GM19438 (cell line): Measurements from ENCODE around the gene SLC44A1.
A peak's percentile ranks its signal among the peaks of the same experiment; 100 is the strongest.

ENCODE experiments used
- ATAC-seq: cut with Tn5 transposase; IDR thresholded peaks from one replicate; pipeline ENCODE4 v1.9.1; 2021; ENCODE audit warnings: low read depth; ENCODE audit not compliant: unreplicated experiment

The SLC44A1 gene

GRCh38 chr9:105373723-105374122 lies 129.3 kb downstream of the SLC44A1 start:
- no peak for ATAC-seq

- no peak for ATAC-seq
Measured at GRCh38 chr9:105375323-105375722, 130.9 kb downstream of the SLC44A1 start.

DNA sequence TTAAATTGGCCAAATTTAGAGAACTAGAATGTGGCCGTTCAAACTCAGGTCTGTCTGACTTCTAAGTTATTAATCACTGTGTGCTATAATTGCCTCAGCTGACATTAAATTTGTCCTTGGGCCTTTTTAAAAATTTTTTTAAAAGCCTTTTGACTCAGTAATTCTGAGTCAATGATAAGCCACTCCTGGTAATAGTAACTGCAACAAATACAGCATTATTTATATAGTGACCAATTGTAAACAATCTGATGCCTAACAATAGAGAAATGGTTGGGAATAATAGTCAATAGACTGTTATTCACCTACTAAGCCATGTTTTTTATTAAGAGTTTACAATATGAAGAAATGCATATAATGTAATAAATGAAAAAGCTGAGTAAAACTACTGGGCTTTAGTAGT lies 132.4 kb downstream of the SLC44A1 start:
- no peak for ATAC-seq

DNA sequence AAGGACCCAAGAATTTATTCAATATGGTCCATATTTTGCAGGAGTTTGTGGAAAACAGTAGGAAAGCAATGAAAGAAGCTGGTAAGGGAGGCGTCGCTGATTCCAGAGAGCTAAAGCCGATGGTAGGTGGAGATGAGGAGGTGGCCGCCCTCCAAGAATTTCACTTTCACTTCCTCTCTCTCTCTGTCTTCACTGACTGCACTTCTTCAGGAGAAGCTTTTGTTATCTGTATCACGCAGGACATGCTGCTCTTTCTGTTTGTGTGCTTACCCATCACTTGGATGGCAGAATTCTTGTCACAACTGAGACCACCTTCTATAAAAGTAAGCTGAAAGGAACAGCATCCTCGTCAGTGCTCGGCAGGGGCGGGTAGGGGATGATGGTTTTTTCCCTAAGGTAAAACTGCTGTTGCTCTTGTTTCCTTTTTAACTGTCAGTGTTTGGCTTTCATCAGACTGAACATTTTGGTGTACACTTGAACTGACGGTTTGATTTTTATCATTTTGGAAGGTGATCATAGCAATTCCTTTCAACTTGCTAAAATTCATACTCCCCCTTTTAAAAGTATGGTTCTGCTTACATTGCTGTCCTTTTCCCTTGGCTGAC lies 141.0 kb downstream of the SLC44A1 start:
- ATAC-seq = peak; percentile 98

DNA sequence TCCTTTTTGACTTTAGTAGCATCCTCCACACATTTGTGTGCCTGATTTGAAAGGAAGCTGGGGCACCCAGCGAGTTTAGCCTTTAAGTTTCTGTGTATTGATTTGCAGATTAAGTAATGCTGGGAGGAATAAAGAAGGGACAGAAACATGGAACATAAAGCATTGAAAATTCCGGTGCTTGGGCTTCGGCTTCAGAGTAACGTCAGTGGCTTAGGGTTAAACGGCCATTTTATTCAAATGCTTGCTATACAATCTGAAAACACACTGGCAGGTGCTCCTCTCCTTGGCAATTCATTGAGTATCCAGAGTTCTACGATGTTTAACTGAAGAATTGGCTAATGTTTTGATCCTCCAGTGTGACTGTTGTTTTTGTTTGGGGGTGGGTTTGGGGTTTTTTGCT lies 145.3 kb downstream of the SLC44A1 start:
- ATAC-seq = no peak

GRCh38 chr9:105390871-105391270 lies 146.4 kb downstream of the SLC44A1 start:
- ATAC-seq = no peak

DNA sequence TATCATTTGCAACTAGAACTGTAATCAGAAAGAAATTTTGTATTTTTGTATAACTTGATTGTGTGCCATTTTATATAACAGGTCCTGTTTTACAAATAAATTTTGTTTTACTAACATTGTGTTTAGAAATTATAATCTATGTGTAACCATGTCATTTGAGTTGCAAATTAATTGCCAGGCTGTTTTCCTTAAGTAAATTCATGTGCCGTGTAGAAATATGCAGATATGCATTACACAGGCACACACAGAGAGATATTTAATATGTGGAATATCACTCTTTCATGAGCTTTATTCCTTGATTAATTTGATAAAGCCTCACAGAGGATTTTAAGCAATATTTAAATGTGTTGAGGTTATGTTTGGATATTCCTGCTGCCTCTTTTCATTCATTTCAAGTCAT lies 146.8 kb downstream of the SLC44A1 start:
- no peak for ATAC-seq

GRCh38 chr9:105392531-105392930 lies 148.1 kb downstream of the SLC44A1 start:
- no peak for ATAC-seq

DNA sequence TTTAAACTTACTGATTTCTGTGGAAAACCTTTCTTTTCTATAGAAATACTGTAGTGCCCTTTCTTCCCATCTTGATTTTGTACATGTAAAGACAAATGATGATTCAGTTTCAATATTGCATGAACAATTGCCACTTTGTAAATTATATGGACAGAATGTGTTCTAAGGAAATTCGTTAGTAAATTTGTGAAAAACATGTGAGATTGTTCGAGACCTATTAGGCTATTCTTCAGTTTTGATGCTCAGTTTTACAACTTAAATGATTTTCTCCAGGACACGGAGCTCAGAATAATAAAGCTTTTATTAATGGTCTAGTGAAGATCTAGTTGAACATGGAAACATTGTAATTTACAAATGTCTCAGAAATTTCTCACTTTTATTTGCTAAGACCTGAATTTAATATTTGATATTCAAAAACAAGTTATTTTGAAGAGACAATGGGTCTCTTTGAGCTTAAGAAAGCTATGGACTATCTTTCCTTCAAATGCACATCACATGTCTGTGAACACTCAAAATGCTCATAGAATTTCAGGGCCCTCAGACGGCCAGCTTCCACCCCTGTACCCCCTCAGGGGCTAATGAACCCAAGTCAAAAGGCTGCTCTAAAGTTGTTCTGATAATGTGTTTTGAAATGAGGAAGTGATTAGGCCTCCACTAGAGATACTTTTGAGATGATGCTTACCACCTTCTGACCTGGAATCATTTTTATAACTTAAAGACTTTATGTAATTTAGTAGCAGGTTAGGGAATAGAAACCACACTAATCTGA lies 149.3 kb downstream of the SLC44A1 start:
- ATAC-seq = no peak

GRCh38 chr9:105396441-105396840 lies 152.0 kb downstream of the SLC44A1 start:
- no peak for ATAC-seq

- no peak for ATAC-seq
Measured at GRCh38 chr9:105396901-105397300, 152.4 kb downstream of the SLC44A1 start.

- no peak for ATAC-seq
Measured at GRCh38 chr9:105399117-105399516, 154.7 kb downstream of the SLC44A1 start.

DNA sequence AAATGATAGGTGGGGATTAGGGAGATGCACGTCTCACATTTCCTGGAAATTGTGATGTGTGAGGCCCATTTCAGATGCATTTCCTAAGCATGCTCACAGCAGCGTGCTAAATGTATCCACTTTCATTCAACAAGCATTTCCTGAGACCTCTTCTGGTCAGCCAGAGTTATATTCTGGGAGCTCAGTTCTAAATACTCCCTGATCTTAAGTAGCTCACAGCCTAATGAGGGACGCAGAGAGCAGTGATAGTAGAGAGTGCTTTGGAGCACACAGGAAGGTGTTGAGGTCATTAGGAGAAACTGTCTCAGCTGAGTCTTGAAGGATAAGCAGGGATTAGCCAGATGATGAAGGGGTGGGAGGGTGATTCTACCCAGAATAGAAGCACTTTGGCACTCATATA lies 157.2 kb downstream of the SLC44A1 start:
- no peak for ATAC-seq

DNA sequence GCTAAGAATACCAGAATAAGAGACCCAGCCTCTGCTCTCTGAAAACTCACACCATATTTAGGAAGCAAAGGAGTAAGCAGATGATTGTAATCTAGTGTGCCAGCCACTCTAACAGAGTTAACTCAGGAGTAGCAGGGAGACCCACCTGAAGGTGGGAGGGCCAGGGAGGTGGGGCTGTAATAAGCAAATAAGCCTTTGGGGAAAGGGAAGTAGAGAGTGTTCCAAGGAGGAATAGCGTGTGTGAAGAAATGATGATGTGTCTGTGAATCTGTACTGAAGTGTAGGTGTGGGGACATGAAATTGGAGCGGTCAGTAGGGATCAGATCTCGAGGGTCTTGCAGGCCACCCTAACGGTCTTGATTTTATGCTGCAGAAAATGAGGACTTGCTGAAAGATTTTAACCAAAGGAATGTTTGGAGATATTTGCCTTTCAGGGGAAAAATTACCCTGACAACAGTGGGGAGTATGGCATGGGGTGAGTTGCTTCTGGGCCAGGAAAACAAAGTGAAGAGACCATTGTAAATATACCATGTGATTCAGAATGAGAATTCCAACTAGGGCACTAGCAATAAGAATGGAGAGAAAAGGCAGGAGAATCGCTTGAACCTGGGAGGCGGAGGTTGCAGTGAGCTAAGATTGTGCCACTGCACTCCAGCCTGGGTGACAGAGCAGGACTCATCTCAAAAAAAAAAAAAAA lies 159.2 kb downstream of the SLC44A1 start:
- no peak for ATAC-seq

DNA sequence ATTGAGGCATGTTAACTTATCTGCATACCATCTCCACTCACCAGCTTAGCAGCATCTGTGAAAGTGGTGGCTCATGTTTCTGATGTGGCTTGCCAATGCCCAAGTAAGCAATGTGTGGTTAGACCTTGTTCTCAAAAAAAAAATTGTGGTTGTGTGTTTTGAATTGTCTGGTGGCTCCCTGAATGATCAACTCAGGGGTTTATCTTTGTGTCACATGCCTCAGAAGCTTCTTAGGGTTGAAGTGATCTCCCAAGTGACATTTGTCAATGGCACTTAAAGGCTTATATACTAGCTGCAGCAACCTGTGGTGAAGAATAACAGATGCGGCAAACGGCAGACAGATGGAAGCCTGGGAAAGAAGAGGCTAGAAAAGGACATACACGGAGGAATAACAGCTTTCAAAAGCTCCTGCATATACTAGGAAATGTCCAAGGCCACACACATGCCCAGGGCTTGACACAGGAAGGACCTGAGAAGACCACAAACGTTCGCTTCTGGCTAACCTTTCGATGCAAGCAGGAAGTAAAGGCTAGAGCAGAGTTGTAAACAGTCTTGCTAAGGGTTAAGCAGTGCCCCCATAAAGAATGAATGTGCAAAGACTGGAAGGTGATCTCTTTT lies 161.2 kb downstream of the SLC44A1 start:
- ATAC-seq = peak; percentile 90

DNA sequence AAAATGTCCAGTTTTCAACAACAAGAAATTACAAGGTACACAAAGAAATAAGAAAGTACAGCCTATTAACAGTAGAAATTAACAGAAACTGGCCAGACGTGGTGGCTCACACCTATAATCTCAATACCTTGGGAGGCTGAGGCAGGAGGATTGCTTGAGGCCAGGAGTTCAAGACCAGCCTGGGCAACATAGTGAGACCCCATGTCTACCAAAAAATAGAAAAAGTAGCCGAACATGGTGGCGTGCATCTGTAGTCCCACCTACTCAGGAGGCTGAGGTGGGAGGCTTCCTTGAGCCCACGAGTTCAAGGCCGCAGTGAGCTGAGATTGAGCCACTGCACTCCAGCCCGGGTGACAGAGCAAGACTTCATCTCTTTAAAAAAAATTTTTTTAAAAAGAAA lies 161.9 kb downstream of the SLC44A1 start:
- ATAC-seq = no peak

- ATAC-seq = no peak
Measured at GRCh38 chr9:105413525-105413924, 169.1 kb downstream of the SLC44A1 start.

- peak; percentile 75 for ATAC-seq
Measured at GRCh38 chr9:105414947-105415661, 170.7 kb downstream of the SLC44A1 start.

- no peak for ATAC-seq
Measured at GRCh38 chr9:105415662-105415980, 171.2 kb downstream of the SLC44A1 start.

- no peak for ATAC-seq
Measured at GRCh38 chr9:105416840-105417239, 172.4 kb downstream of the SLC44A1 start.
